K562 (cell line): ENCODE results near the gene C1QTNF8. TPM values are rescaled to one million over a fixed set of nuclear protein-coding genes. Genes with fewer than 3 reads are reported as not detected.
A peak's percentile ranks its signal among the peaks of the same experiment; 100 is the strongest.

Source experiments
- ATAC-seq: fragments of 200-7000 bp; cut with Tn5 transposase; 3 replicates; pipeline ENCODE4 v1.9.1; 2020; ENCODE audit warnings: moderate library complexity
- BruUV-seq: library from RNA; stranded (reverse); fragments of 400-500 nt; replicated peaks from 2 replicates; lab custom pipeline; 2021; lab: Mats Ljungman, UMichigan
- CTCF ChIA-PET: fragments of 300-600 bp; formaldehyde crosslinking; extraction: SDS; loops from one replicate; lab custom pipeline; 2021; ENCODE audit warnings: low intra/inter-chr PET ratio; lab: Yijun Ruan, JAX
- POLR2A ChIA-PET: fragments of 300-600, 350-650 bp; sonication (Branson Sonifier 250); formaldehyde crosslinking; extraction: SDS; loops from one replicate; lab custom pipeline; 2021; ENCODE audit warnings: antibody characterized with exemption, inconsistent platforms; lab: Yijun Ruan, JAX
- DNase-seq, 4 experiments: peaks; one replicate each; pipeline versions ENCODE4 v3.0.0 to v3.0.0-alpha.2; 2011 to 2018; ENCODE audit warnings: low spot score in 3 of 4, mixed read lengths in 3 of 4; ENCODE audit errors: extremely low read depth in 1 of 4
- FAIRE-seq: peaks from 2 replicates; lab custom pipeline; 2011; peaks lifted over from hg19 to GRCh38; lab: Jason Lieb, UNC
- H2AFZ ChIP-seq: 2 replicates; pipeline ENCODE4 v1.6.0; 2011; ENCODE audit warnings: low read depth, low read length, control low read depth, inconsistent platforms
- H3K27ac ChIP-seq: fragments of 200-600 bp; 3 replicates; pipeline ENCODE4 v1.8.0; 2011; ENCODE audit warnings: low read depth, mild to moderate bottlenecking, control low read depth, inconsistent platforms, low read length, moderate library complexity, mixed read lengths; ENCODE audit errors: extremely low read depth
- H3K27me3 ChIP-seq, 2 experiments: fragments of 300-600 bp in 1 of 2; 2 replicates in 1 of 2; 3 replicates in 1 of 2; pipeline versions ENCODE4 v1.6.0 to v1.8.0; 2011; ENCODE audit warnings: inconsistent platforms in 2 of 2, low read length in 2 of 2, mild to moderate bottlenecking in 1 of 2, mixed read lengths in 1 of 2, moderate library complexity in 1 of 2; ENCODE audit not compliant: control insufficient read depth in 2 of 2, insufficient read depth in 2 of 2
- H3K36me3 ChIP-seq: fragments of 300-600 bp; 3 replicates; pipeline ENCODE4 v1.8.0; 2011; ENCODE audit warnings: mild to moderate bottlenecking, low read length, inconsistent platforms; ENCODE audit not compliant: control insufficient read depth, insufficient read depth
- H3K4me1 ChIP-seq, 2 experiments: fragments of 200-600 bp in 1 of 2; replicated peaks in 1 of 2; 2 replicates in 1 of 2; 3 replicates in 1 of 2; pipeline versions ENCODE4 v1.5.1 to v1.8.0; 2011; ENCODE audit warnings: inconsistent platforms in 2 of 2, low read length in 2 of 2, mild to moderate bottlenecking in 1 of 2, mixed read lengths in 1 of 2, moderate library complexity in 1 of 2; ENCODE audit not compliant: control insufficient read depth in 2 of 2, insufficient read depth in 2 of 2
- H3K4me2 ChIP-seq: 2 replicates; pipeline ENCODE4 v1.6.1; 2011; ENCODE audit warnings: low read length, control low read depth, inconsistent platforms, mixed read lengths; ENCODE audit not compliant: insufficient read depth
- H3K4me3 ChIP-seq: fragments of 200-600 bp; sonication (generic), shearing (Covaris generic); 2 replicates; pipeline ENCODE4 v1.5.1; 2016; ENCODE audit warnings: control low read depth, inconsistent platforms
- H3K79me2 ChIP-seq: fragments of 200-600 bp; 3 replicates; pipeline ENCODE4 v1.8.0; 2011; ENCODE audit warnings: low read length, inconsistent platforms; ENCODE audit not compliant: control insufficient read depth, insufficient read depth
- H3K9ac ChIP-seq, 2 experiments: 2 replicates each; pipeline versions ENCODE4 v1.6.0 to v1.6.1; 2011; ENCODE audit warnings: low read depth in 2 of 2, low read length in 2 of 2, control low read depth in 1 of 2, inconsistent platforms in 1 of 2, mild to moderate bottlenecking in 1 of 2, mixed read lengths in 1 of 2; ENCODE audit not compliant: insufficient read depth in 1 of 2
- H3K9me1 ChIP-seq: one replicate; pipeline ENCODE4 v1.6.0; 2011; ENCODE audit warnings: inconsistent platforms, mild to moderate bottlenecking, low read length, moderate library complexity; ENCODE audit not compliant: control insufficient read depth, insufficient read depth
- H3K9me3 ChIP-seq: replicated peaks from 2 replicates; pipeline ENCODE4 v1.5.1; 2011; ENCODE audit warnings: low read depth, low read length, inconsistent platforms; ENCODE audit not compliant: control insufficient read depth, insufficient read depth
- H4K20me1 ChIP-seq: replicated peaks from 2 replicates; pipeline ENCODE4 v1.6.1; 2011; ENCODE audit warnings: low read length, inconsistent platforms, mixed read lengths; ENCODE audit not compliant: control insufficient read depth, insufficient read depth
- BCOR ChIP-seq: fragments of 450-650 bp; IDR thresholded peaks from 2 replicates; pipeline ENCODE4 v1.6.1; 2016
- CXXC5 ChIP-seq: fragments of 250-450 bp; sonication (Bioruptor Pico); IDR thresholded peaks from 2 replicates; pipeline ENCODE4 v1.8.0; 2022; ENCODE audit warnings: inconsistent platforms, mild to moderate bottlenecking, moderate library complexity
- KLF16 ChIP-seq: IDR thresholded peaks from 2 replicates; pipeline ENCODE4 v1.6.1; 2016; ENCODE audit warnings: antibody characterized with exemption
- MTA3 ChIP-seq: fragments of 450-650 bp; formaldehyde crosslinking; IDR thresholded peaks from 2 replicates; pipeline ENCODE4 v1.6.1; 2017; ENCODE audit warnings: mild to moderate bottlenecking, borderline replicate concordance
- NFATC3 ChIP-seq: fragments of 450-650 bp; IDR thresholded peaks from 2 replicates; pipeline ENCODE4 v1.6.1; 2017; ENCODE audit warnings: mild to moderate bottlenecking
- NFIC ChIP-seq: fragments of 450-650 bp; IDR thresholded peaks from 2 replicates; pipeline ENCODE4 v1.6.1; 2017; ENCODE audit warnings: mild to moderate bottlenecking, inconsistent platforms
- RAD21 ChIP-seq, 2 experiments: fragments of 250-450 bp in 1 of 2; fragments of 450-650 bp in 1 of 2; sonication (Bioruptor Pico) in 1 of 2; formaldehyde crosslinking in 1 of 2; IDR thresholded peaks in 1 of 2; conservative IDR thresholded peaks in 1 of 2; 2 replicates each; pipeline versions ENCODE4 v1.4.0 to v1.8.0; 2020 to 2022; ENCODE audit warnings: mild to moderate bottlenecking in 2 of 2, moderate library complexity in 1 of 2
- RB1 ChIP-seq: fragments of 450-650 bp; IDR thresholded peaks from 2 replicates; pipeline ENCODE4 v1.6.1; 2017; ENCODE audit warnings: low read depth, mild to moderate bottlenecking
- SMC3 ChIP-seq: conservative IDR thresholded peaks from 2 replicates; pipeline ENCODE4 v1.6.1; 2011; ENCODE audit warnings: low read depth, low read length, improper control_type of control experiment; ENCODE audit not compliant: insufficient read depth
- TSC22D4 ChIP-seq: fragments of 450-650 bp; IDR thresholded peaks from 2 replicates; pipeline ENCODE4 v1.6.1; 2016; ENCODE audit warnings: missing genetic modification characterization, missing biosample characterization, control low read depth
- ZNF212 ChIP-seq: fragments of 450-650 bp; formaldehyde crosslinking; IDR thresholded peaks from 2 replicates; pipeline ENCODE4 v1.4.0; 2020; ENCODE audit warnings: mild to moderate bottlenecking
- WGBS: fragments of 100-300 bp; shearing (Covaris generic); methylation state at CpG from one replicate; pipeline ENCODE4 v1.1.6; 2016; ENCODE audit warnings: low coverage, mixed read lengths; ENCODE audit not compliant: insufficient coverage; ENCODE audit errors: missing lambda C conversion rate; 5-methylcytosine and 5-hydroxymethylcytosine counted together
- in situ Hi-C: fragments of 300-500 bp; cut with MboI; formaldehyde crosslinking; loops from 4 replicates; pipeline ENCODE4 v1.15.0; 2018; ENCODE audit warnings: inconsistent platforms, mixed read lengths
- intact Hi-C: fragments of 100-400 bp; cut with micrococcal nuclease; formaldehyde crosslinking; loops from 2 replicates; pipeline ENCODE4 v1.14.2; 2022
- polyA plus RNA-seq, 8 experiments: library from polyadenylated mRNA; depleted of rRNA in 4 of 8; stranded (reverse) in 5 of 8; unstranded in 3 of 8; fragments of >200 nt; fragmentation: Nextera tagmentation in 2 of 8; fragmentation: Illumina TruSeq in 1 of 8; extraction: Ambion mirVana in 2 of 8; extraction: Trizol in 1 of 8; gene quantifications; 2 replicates each; pipeline versions ENCODE4 v1.2.1 to v1.2.3, GENCODE V29; 2011 to 2014; ENCODE audit warnings: inconsistent platforms in 1 of 8, missing spikeins in 1 of 8
- total RNA-seq, 7 experiments: library from RNA; depleted of rRNA in 6 of 7; stranded (reverse); fragments of >200 nt in 6 of 7; fragmentation: Illumina TruSeq in 2 of 7; extraction: Trizol in 2 of 7; gene quantifications; 2 replicates each; pipeline versions ENCODE4 v1.2.1 to v1.2.3, GENCODE V29; 2011 to 2021; ENCODE audit warnings: low replicate concordance in 1 of 7
- TF ChIP-seq, protein P1 (sequence below): sonication (generic); formaldehyde crosslinking; IDR thresholded peaks from 2 replicates; pipeline ENCODE4 v1.9.0; 2022; ENCODE audit warnings: mild to moderate bottlenecking, missing genetic modification reagents
- TF ChIP-seq, protein P2 (sequence below), 2 experiments: fragments of 450-650 bp; formaldehyde crosslinking in 1 of 2; IDR thresholded peaks; 2 replicates each; pipeline versions ENCODE4 v1.4.0 to v1.6.1; 2014 to 2020; ENCODE audit warnings: mild to moderate bottlenecking in 2 of 2, borderline replicate concordance in 1 of 2, low read depth in 1 of 2

The C1QTNF8 gene
- total and polyA plus RNA-seq, 9 of the 15 experiments (the other 6 are each of a cell fraction or from before 2014, with no cell fraction given): not detected

DNA sequence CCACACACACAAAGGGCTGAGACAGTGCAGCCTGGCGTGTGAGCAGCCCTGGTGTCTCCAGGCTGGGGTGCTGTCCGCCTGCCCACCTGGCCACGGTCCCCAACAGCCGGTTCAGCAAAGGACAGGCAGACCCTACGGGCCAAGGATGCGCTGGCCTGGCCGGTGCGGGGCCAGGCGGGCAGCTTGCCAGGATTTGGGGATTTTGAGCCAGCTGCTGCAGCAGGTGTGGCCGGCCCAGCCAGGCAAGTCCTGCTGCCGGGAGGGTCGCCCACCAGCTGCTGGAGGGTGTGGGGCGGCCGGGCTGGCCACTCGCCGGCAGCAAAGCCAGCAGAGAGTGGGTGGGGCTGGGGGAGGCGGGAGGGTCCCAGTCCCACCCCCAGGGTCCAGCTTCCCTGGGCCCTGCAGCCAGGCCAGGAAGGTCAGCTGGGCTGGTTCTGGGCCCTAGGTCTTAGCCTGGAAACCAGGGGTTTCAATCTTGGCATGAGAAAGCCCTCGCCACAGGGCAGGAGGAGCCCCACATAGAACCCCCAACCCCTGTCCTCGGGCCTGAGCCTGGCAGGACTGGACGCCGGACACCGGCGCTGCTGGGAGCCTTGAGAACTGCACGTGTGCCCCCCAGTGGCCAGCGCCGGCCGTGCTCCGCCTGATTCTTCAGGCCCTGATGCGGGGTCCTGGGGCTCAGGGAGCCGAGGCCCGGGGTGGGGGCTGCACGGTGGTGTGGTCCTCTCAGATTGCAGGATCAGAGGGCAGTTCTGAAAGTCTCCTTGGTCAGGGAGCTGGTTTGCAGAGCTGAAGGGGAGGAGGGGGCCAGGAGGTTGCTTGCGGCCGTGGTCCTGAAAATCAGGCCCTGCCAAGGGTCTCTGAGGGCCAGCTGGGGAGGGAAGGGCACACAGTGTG, 41.1 kb downstream of the C1QTNF8 start:
- H3K9ac ChIP-seq: no peak overlapping the region
- FAIRE-seq: peak; percentile 32
- in situ Hi-C loops: loop anchor here (10.0 kb wide), 1 partner anchor 340 kb away; the partner anchor contains the start of gene METRN
- H3K4me2 ChIP-seq: no peak overlapping the region
- peaks cover 0 to 35% of the 10 kb centered on the region in 2 experiments; a peak in 2 of 5 replicates for H3K4me1 ChIP-seq
- ChIA-PET POLR2A (no interaction called here), CTCF (interaction anchor here (0.7 to 2.1 kb wide), 2 partner anchors 241 to 344 kb away, joined by 6 to 12 read pairs; no protein-coding TSS in a partner anchor)
- no peak overlapping the region for H2AFZ ChIP-seq
- intact Hi-C loops: loop anchor here (2.0 kb wide), 1 partner anchor 242 kb away; no protein-coding TSS in a partner anchor
- no peaks in the 10 kb centered on the region for H3K79me2 ChIP-seq
- DNase-seq: peak; percentile 64 to 75 (median 67)
- peaks cover 11 to 24% of the 10 kb centered on the region in 2 experiments; a peak in 3 of 5 replicates for H3K27me3 ChIP-seq
- no peaks in the 10 kb centered on the region for H3K9me3 ChIP-seq
- H4K20me1 ChIP-seq: no peaks in the 10 kb centered on the region
- peak; percentile 93 for ATAC-seq
- no peaks in the 10 kb centered on the region for H3K36me3 ChIP-seq
- 2% methylated on average over 30 of the region's 34 CpGs for WGBS
- no peaks in the 10 kb centered on the region for H3K9me1 ChIP-seq
- no peak overlapping the region for H3K27ac ChIP-seq
- BruUV-seq: no TSS peak
- H3K4me3 ChIP-seq: no peak overlapping the region
- TF ChIP-seq SMC3: peak; percentile 58
- no peak for TF ChIP-seq BCOR
- no peak for TF ChIP-seq NFATC3
- no peak for TF ChIP-seq MTA3
- TF ChIP-seq, protein P1, sequence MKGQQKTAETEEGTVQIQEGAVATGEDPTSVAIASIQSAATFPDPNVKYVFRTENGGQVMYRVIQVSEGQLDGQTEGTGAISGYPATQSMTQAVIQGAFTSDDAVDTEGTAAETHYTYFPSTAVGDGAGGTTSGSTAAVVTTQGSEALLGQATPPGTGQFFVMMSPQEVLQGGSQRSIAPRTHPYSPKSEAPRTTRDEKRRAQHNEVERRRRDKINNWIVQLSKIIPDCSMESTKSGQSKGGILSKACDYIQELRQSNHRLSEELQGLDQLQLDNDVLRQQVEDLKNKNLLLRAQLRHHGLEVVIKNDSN (CRISPR knock-in tag): no peak
- TF ChIP-seq RB1: peak; percentile 53; the same call in 1 of the 2 replicates
- TF ChIP-seq, protein P2, sequence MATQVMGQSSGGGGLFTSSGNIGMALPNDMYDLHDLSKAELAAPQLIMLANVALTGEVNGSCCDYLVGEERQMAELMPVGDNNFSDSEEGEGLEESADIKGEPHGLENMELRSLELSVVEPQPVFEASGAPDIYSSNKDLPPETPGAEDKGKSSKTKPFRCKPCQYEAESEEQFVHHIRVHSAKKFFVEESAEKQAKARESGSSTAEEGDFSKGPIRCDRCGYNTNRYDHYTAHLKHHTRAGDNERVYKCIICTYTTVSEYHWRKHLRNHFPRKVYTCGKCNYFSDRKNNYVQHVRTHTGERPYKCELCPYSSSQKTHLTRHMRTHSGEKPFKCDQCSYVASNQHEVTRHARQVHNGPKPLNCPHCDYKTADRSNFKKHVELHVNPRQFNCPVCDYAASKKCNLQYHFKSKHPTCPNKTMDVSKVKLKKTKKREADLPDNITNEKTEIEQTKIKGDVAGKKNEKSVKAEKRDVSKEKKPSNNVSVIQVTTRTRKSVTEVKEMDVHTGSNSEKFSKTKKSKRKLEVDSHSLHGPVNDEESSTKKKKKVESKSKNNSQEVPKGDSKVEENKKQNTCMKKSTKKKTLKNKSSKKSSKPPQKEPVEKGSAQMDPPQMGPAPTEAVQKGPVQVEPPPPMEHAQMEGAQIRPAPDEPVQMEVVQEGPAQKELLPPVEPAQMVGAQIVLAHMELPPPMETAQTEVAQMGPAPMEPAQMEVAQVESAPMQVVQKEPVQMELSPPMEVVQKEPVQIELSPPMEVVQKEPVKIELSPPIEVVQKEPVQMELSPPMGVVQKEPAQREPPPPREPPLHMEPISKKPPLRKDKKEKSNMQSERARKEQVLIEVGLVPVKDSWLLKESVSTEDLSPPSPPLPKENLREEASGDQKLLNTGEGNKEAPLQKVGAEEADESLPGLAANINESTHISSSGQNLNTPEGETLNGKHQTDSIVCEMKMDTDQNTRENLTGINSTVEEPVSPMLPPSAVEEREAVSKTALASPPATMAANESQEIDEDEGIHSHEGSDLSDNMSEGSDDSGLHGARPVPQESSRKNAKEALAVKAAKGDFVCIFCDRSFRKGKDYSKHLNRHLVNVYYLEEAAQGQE (IDR thresholded peaks at IDR 0.05; ENCODE audit: borderline replicate concordance): peak; percentile 77
- TF ChIP-seq, protein P2 (CRISPR knock-in tag; IDR thresholded peaks at IDR 0.05; ENCODE audit: low read depth): no peak
- peak; percentile 52; the same call in 1 of the 2 replicates for TF ChIP-seq NFIC
- TF ChIP-seq TSC22D4 (tag): no peak
- TF ChIP-seq KLF16: no peak
- peak; percentile 52 to 79 for TF ChIP-seq RAD21 (CRISPR knock-in tag; conservative IDR thresholded peaks at IDR 0.05 in 1 of 2, IDR thresholded peaks at IDR 0.05 in 1 of 2)
- TF ChIP-seq CXXC5 (CRISPR knock-in tag): no peak
- no peak for TF ChIP-seq ZNF212 (CRISPR knock-in tag)
